GM12878 (cell line): ENCODE results near the gene ZNF385C. TPM values are rescaled to one million over a fixed set of nuclear protein-coding genes. Genes with fewer than 3 reads are reported as not detected.

Experiments
- ATAC-seq: fragments of 200-7000 bp; cut with Tn5 transposase; 3 replicates; pipeline ENCODE4 v1.9.1; 2020; ENCODE audit warnings: mild to moderate bottlenecking, moderate library complexity
- BruUV-seq: library from RNA; stranded (reverse); fragments of 400-500 nt; replicated peaks from 2 replicates; lab custom pipeline; 2021; lab: Mats Ljungman, UMichigan
- CTCF ChIA-PET: fragments of 300-600 bp; sonication (Branson Sonifier 250); formaldehyde crosslinking; extraction: SDS; loops from one replicate; lab custom pipeline; 2021; ENCODE audit warnings: inconsistent platforms; lab: Yijun Ruan, JAX
- POLR2A ChIA-PET: fragments of 350-600 bp; formaldehyde crosslinking; extraction: SDS; loops from one replicate; lab custom pipeline; 2021; ENCODE audit warnings: inconsistent platforms; lab: Charles Lee
- RAD21 ChIA-PET: fragments of 300-600 bp; sonication (Branson Sonifier 250); formaldehyde crosslinking; loops from one replicate; lab custom pipeline; 2023; ENCODE audit warnings: antibody characterized with exemption; ENCODE audit not compliant: unreplicated experiment; lab: Charles Lee
- SMC1A ChIA-PET: fragments of 300-600 bp; sonication (Branson Sonifier 250); formaldehyde crosslinking; loops from one replicate; lab custom pipeline; 2023; ENCODE audit not compliant: unreplicated experiment, uncharacterized antibody; lab: Charles Lee
- DNase-seq: peaks from one replicate; pipeline ENCODE4 v3.0.0-alpha.2; 2011; ENCODE audit warnings: low read depth, low spot score
- FAIRE-seq: peaks from 3 replicates; lab custom pipeline; 2011; peaks lifted over from hg19 to GRCh38; lab: Jason Lieb, UNC
- H2AFZ ChIP-seq: 2 replicates; pipeline ENCODE4 v1.6.0; 2011; ENCODE audit warnings: low read depth, low read length, control low read depth; ENCODE audit not compliant: control insufficient read depth
- H3K27ac ChIP-seq: 2 replicates; pipeline ENCODE4 v1.5.1; 2011; ENCODE audit warnings: control low read depth; ENCODE audit not compliant: control insufficient read depth, insufficient read depth
- H3K27me3 ChIP-seq, 2 experiments: replicated peaks in 1 of 2; 2 replicates each; pipeline versions ENCODE4 v1.6.0 to v1.6.1; 2011; ENCODE audit warnings: low read length in 1 of 2; ENCODE audit not compliant: control insufficient read depth in 2 of 2, insufficient read depth in 2 of 2
- H3K36me3 ChIP-seq, 2 experiments: 2 replicates each; pipeline ENCODE4 v1.5.1; 2011; ENCODE audit warnings: low read length in 1 of 2; ENCODE audit not compliant: control insufficient read depth in 2 of 2, insufficient read depth in 2 of 2
- H3K4me1 ChIP-seq: 2 replicates; pipeline ENCODE4 v1.6.1; 2011; ENCODE audit warnings: mild to moderate bottlenecking, low read length, moderate library complexity, mixed read lengths; ENCODE audit not compliant: control insufficient read depth, insufficient read depth
- H3K4me2 ChIP-seq: 2 replicates; pipeline ENCODE4 v1.6.0; 2011; ENCODE audit warnings: control low read depth; ENCODE audit not compliant: control insufficient read depth, insufficient read depth
- H3K4me3 ChIP-seq: fragments of 200-600 bp; sonication (generic); 2 replicates; pipeline ENCODE4 v1.5.1; 2016
- H3K79me2 ChIP-seq: 2 replicates; pipeline ENCODE4 v1.6.0; 2011; ENCODE audit warnings: low read length; ENCODE audit not compliant: control insufficient read depth, insufficient read depth
- H3K9ac ChIP-seq: 2 replicates; pipeline ENCODE4 v1.8.0; 2011; ENCODE audit warnings: low read length, control low read depth, mixed read lengths; ENCODE audit not compliant: control insufficient read depth, insufficient read depth
- H3K9me3 ChIP-seq: replicated peaks from 3 replicates; pipeline ENCODE4 v1.5.1; 2011; ENCODE audit warnings: mild to moderate bottlenecking, low read length; ENCODE audit not compliant: control insufficient read depth, insufficient read depth
- H4K20me1 ChIP-seq: 2 replicates; pipeline ENCODE4 v1.6.0; 2011; ENCODE audit not compliant: control insufficient read depth, insufficient read depth
- IRF5 ChIP-seq: fragments of 450-650 bp; IDR thresholded peaks from 2 replicates; pipeline ENCODE4 v1.6.1; 2017; ENCODE audit warnings: borderline replicate concordance
- KDM1A ChIP-seq: fragments of 200-600 bp; sonication (generic); IDR thresholded peaks from 2 replicates; pipeline ENCODE4 v1.6.1; 2016; ENCODE audit warnings: borderline replicate concordance
- MYC ChIP-seq: IDR thresholded peaks from 2 replicates; pipeline ENCODE4 v1.6.1; 2011; ENCODE audit warnings: mild to moderate bottlenecking, low read length, moderate library complexity, inconsistent platforms; ENCODE audit not compliant: insufficient read depth, insufficient replicate concordance, insufficient read length, severe bottlenecking
- SKIL ChIP-seq: fragments of 450-650 bp; IDR thresholded peaks from 2 replicates; pipeline ENCODE4 v1.6.1; 2017; ENCODE audit warnings: mild to moderate bottlenecking, low read depth, inconsistent platforms; ENCODE audit not compliant: poor library complexity, severe bottlenecking
- ZNF687 ChIP-seq: fragments of 450-650 bp; IDR thresholded peaks from 2 replicates; pipeline ENCODE4 v1.6.1; 2017; ENCODE audit warnings: mild to moderate bottlenecking, moderate library complexity
- WGBS: methylation state at CpG from one replicate; pipeline ENCODE4 v1.1.6; 2016; ENCODE audit warnings: low lambda C conversion rate; ENCODE audit not compliant: insufficient replicate concordance, insufficient coverage; ENCODE audit errors: missing lambda C conversion rate; 5-methylcytosine and 5-hydroxymethylcytosine counted together
- in situ Hi-C: fragments of 300-500 bp; cut with MboI; formaldehyde crosslinking; loops from 9 replicates; pipeline ENCODE4 v1.14.3; 2018; ENCODE audit warnings: mixed read lengths
- intact Hi-C: fragments of 100-400 bp; cut with micrococcal nuclease; formaldehyde crosslinking; loops from one replicate; pipeline ENCODE4 v1.14.2; 2022; ENCODE audit not compliant: unreplicated experiment
- polyA plus RNA-seq, 11 experiments: library from polyadenylated mRNA; depleted of rRNA in 4 of 11; unstranded in 6 of 11; stranded (reverse) in 5 of 11; fragments of >200 nt; fragmentation: Nextera tagmentation in 4 of 11; fragmentation: Illumina TruSeq in 1 of 11; extraction: Ambion mirVana in 4 of 11; extraction: Trizol in 1 of 11; gene quantifications; 1 replicate in 1 of 11; 2 replicates in 10 of 11; pipeline versions ENCODE4 v1.2.1 to v1.2.3, GENCODE V29; 2011 to 2016; ENCODE audit warnings: inconsistent platforms in 2 of 11, missing spikeins in 2 of 11, low read depth in 1 of 11
- total RNA-seq, 4 experiments: library from RNA; depleted of rRNA in 3 of 4; stranded (reverse); fragments of >200 nt in 3 of 4; fragmentation: Illumina TruSeq in 1 of 4; extraction: Trizol in 1 of 4; gene quantifications; 2 replicates each; pipeline versions ENCODE4 v1.2.1 to v1.2.3, GENCODE V29; 2013 to 2021

Gene ZNF385C
- total and polyA plus RNA-seq, 10 of the 15 experiments (the other 5 are each of a cell fraction or from before 2014, with no cell fraction given): 0.06 to 0.20 (median 0.07) TPM; not detected in 5

GRCh38 chr17:42126836-42127235 lies 28.6 kb upstream of the ZNF385C start:
- Histone ChIP-seq H3K79me2 (peaks cover 5% of the 10 kb centered on the region), H3K9me3 (no peaks in the 10 kb centered on the region), H4K20me1 (peaks cover 2% of the 10 kb centered on the region; the same call in 1 of the 2 replicates), H3K27ac (no peak overlapping the region), H3K36me3 (peaks cover 30 to 45% of the 10 kb centered on the region in 2 experiments), H3K9ac (no peak overlapping the region), H2AFZ (no peak overlapping the region), H3K27me3 (no peaks in the 10 kb centered on the region), H3K4me1 (no peaks in the 10 kb centered on the region), H3K4me3 (no peak overlapping the region), H3K4me2 (no peak overlapping the region)
- ChIA-PET RAD21 (interaction anchor here (2.3 kb wide), 1 partner anchor 54 kb away, joined by 8 read pairs; the partner anchor contains the start of gene KCNH4), POLR2A (no interaction called here), CTCF (interaction anchor here (1.2 to 2.1 kb wide), 2 partner anchors 55 to 107 kb away, joined by 3 to 5 read pairs; partner anchors contain the start of gene NKIRAS2), SMC1A (interaction anchor here (1.7 kb wide), 1 partner anchor 54 kb away, joined by 7 read pairs; the partner anchor contains the start of gene KCNH4)
- FAIRE-seq: no peak
- ATAC-seq: peak; percentile 24; the same call in 1 of the 3 replicates
- WGBS: 17% methylated on average over 3 of the region's 3 CpGs
- TSS peak; percentile 38 for BruUV-seq
- DNase-seq: no peak
- intact Hi-C loops (no loop called here), in situ Hi-C loops (no loop called here)
- TF ChIP-seq IRF5 (no peak), SKIL (no peak), KDM1A (no peak), MYC (no peak), ZNF687 (no peak)
